Colon (tissue), 2 donors: ENCODE results near the gene DEGS1.

Experiments used
- FAIRE-seq: peaks from 2 replicates; lab custom pipeline; 2012; peaks lifted over from hg19 to GRCh38; lab: Jason Lieb, UNC
- donor health status: control.
- donor health status: control.

Gene DEGS1

DNA sequence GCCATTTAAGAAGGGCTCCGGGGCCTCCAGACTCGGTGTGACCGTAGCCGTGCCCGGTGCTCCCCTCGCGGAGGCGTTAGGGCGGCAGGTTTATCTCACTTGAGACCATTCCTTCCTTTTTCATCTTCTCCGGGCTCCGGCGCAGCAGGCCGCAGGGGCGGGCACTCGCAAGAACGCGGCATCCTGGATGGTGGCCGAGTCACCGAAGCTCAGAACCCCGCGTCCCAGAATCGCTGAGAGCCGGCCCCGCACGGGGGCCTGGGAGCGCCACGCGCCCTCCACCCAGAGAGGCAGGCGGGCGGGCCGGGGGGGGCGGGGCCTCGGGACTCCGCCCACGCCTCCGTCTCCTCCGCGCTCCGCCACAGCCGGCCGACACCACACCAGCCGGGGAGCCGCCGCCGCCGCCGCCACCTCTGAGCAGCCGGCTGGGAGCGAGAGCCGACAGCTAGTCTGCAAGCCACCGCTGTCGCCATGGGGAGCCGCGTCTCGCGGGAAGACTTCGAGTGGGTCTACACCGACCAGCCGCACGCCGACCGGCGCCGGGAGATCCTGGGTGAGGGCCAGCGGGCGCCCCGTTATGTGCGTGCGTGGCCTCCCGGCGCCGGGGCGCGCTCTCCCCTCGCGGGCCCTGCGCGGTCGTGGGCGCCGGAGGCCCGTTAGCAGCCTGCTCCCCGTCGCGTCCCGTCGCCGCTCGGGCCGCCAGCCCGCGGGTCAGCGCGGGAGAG, at the start of gene DEGS1:
Gene DEGS1, plus strand, starts transcription at position 375 of the 725 bp plus-strand sequence. Its CDS starts 97 bp downstream, at position 472.
- FAIRE-seq, result no peak

DNA sequence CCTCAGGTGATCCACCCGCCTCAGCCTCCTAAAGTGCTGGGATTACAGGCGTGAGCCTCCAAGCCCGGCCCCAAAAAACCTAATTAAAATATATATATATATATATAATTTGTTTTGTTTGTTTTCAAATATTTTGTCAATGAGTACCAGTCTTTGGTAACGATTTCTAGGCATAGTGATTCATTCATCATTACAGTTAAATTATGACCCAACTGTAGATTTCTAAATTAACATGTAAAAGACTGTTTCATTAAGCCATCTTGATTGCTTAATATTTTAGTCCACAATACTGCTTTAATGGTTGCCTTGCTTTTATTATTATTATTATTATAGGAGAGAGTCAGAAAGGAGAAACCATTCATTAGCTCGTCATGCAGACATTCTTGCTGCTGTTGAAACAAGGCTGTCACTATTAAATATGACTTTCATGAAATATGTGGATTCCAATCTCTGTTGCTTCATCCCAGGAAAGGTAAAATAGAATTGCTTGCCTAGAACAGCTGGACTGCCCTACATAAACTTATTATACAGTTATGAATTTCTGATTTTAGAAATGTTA, 49.2 kb upstream of the DEGS1 start:
- FAIRE-seq, result no peak

DNA sequence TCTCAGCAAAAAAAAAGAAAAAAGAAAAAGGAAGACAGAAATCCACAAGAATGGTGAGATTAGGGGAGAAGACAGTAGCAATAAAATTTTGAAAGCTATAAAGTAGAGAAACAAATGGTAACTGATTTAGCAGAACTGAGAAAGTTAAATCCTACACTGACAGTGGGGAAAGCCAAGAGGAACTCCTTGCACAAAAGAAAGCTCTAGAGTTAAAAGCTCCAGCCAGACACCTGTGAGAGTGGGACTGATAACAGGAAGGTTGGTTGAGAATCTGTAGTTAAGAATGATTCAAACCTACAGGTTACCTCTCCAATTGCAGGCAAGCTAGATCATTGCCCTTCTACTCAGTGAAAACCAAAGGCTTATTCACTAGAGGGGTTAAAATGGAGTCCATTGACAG, 45.5 kb upstream of the DEGS1 start:
- FAIRE-seq, result no peak

DNA sequence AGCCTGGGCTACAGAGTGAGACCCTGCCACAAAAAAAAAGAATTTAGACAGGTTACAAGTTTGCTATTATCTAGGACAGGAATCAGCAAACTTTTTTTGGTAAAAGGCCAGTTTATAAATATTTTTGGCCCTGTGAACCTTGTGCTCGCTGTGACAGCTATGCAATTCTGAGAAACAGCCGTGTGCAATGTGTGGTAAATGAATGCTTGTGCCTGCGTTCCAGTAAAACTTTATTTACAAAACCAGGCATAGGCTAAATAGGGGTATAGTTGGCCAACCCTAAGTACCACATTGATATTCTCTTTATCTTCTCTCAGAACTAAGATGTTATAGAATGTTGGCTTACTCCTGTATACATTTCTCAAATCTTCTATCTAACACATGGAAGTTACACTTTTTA, 44.8 kb upstream of the DEGS1 start:
- no peak for FAIRE-seq

DNA sequence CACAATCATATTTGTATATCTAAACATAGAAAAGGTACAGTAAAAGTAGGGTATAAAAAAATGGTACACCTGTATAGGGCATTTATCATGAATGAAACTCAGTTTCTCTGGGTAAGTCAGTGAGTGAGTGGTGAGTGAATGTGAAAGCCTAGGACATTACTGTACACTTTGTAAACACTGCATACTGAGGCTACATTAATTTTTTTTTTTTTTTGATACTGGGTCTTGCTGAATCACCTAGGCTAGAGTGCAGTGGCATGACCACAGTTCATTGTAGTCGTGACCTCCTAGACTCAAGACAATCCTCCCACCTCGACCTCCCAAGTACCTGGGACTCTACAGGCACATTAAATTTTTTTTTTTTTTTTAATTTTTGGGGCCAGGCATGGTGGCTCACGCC, 41.3 kb upstream of the DEGS1 start:
- FAIRE-seq, result no peak

DNA sequence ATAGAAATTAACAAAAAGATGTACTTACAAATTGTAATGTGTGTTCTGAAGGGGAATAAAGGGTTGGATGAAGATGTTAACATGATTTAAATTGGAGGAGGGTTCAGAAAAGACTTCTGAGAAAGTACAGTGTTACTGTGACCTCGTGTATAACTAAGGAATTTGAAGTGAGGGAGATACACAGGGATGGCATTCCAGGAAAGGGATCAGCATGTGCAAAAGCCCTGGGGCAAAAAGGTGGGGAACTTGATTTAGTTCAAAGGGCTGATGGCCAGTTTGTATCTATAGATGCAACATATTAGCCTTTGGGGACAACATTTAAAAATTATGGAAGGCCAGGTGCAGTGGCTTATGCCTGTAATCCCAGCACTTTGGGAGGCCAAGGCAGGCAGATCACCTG, 33.3 kb upstream of the DEGS1 start:
- FAIRE-seq, result no peak

DNA sequence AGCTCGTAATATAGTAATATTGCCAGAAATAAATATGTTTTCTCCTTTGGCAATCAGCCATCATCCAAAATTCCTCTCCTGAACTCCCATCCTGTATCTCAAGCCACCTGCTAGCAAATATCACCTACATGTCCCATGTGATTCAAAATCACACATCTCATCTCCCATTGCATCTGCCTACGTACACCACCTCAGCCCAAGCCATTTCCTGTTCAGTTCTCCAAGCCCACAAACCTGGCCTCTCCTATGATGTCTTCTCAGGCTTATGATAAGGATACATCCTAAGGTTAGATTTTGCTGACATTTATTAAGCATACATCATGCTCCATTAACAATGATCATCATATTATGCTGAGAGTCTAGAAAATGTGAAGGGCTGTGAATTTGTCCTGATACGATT, 31.9 kb upstream of the DEGS1 start:
- FAIRE-seq, result no peak

DNA sequence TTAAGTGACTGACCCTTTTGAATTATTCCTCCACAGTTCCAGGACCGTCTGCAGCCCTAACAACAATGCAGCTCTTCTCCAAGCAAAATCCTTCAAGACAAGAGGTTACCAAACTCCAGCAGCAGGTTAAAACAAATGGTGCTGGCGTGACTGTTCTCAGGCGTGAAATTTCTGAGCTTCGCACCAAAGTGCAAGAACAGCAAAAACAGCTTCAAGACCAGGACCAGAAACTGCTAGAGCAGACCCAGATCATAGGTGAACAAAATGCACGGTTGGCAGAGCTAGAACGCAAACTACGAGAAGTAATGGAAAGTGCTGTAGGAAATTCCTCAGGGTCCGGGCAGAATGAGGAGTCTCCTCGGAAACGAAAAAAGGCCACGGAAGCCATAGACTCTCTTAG, 25.7 kb upstream of the DEGS1 start:
- no peak for FAIRE-seq

DNA sequence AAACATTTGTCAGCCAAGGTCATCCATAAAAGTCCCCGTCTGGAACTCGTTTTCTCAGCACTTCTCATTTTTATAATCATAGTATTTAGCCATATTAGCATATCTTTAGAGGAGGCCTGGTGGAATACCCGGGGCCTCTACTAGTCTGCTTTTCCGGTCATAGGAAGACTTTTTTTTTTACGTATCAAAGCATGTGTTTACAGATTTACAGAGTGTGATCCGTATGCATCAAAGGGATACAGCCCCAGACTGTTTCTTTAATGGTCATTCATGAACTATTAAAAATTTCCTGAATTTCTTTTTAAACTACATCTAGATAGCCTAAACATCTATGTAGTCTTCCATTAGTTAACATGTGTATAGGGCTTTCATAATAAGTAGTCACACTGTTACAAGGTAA, 23.5 kb upstream of the DEGS1 start:
- FAIRE-seq, result no peak

DNA sequence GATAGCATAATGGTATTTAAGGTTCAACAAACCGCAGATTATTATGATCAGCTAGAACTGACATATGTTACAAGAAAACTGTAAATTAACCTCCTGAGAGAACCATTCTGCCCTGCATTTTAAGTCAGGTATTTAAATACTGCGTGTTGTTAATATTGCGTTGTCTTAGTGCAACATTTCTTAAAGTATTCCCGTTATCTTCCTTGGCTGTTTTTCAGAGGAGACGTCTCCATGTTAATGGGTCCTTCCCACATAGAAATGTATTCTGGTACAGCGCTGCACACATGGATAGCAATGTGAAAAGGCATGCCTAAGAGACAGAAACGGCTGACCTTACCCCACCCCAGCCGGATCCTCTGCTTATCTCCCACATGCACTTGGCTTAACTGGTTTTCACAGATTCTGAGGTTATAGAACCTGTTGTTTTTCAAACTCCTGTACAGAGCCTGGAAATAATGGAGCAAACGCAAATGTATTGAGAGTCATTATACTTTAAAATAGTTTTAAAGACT, 22.8 kb upstream of the DEGS1 start:
- no peak for FAIRE-seq

DNA sequence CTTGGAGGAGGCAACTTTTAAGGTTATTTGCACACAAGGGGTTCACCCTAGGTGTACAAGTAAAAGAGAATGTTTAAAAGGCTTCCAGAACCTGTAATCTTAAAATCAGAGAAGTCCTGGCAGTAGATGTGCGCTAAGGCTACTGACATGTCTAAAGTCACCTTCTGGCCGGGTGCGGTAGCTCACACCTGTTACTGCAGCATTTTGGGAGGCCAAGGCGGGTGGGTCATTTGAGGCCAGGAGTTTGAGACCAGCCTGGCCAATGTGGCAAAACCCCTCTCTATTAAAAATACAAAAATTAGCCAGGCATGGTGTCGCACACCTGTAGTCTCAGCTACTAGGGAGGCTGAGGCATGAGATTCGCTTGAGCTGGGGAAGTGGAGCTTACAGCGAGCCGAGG, 20.3 kb upstream of the DEGS1 start:
- FAIRE-seq, result no peak

DNA sequence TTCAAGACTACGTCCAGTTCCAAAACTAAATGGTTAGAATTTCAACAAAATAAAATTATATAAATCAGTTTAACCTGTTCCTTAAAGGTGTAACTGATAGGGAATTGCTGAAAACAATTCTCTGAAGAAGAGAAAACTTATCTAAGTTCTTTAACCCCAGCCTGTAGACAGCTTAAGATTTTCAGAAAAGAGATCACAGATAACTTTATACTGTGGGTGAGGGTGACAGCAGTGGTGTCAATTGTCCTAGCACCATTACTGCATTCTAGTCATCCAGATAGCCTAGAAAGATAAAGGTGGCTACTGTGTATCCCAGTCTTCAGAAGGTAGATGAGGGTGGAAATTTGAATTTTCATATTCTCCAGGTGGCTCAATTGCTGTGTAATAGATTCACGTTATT, 19.7 kb upstream of the DEGS1 start:
- FAIRE-seq, result no peak

DNA sequence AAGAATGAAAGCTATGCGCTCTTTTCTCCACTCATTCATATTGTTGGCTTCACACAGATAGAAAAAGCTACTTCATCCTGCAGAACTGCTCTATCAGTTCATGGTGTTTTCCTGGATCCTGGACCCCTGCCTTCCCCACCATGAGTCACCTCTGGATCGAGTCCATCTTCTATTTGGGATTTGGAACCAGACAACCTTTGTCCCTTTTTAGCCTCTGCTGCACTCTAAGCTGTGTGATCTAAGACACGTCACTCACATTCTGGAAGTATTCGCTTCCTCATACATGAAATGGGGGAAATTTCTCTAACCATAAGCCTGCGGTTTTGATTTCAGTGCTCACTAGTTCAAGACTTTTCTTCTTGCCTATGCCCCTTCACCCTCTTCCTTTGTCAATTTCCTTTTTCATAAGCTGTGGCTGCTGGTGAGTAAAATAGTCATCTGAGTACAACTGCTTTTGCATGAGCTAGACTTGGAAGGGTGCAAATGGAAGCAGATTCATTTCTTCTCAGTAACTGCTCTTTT, 14.1 kb upstream of the DEGS1 start:
- no peak for FAIRE-seq

DNA sequence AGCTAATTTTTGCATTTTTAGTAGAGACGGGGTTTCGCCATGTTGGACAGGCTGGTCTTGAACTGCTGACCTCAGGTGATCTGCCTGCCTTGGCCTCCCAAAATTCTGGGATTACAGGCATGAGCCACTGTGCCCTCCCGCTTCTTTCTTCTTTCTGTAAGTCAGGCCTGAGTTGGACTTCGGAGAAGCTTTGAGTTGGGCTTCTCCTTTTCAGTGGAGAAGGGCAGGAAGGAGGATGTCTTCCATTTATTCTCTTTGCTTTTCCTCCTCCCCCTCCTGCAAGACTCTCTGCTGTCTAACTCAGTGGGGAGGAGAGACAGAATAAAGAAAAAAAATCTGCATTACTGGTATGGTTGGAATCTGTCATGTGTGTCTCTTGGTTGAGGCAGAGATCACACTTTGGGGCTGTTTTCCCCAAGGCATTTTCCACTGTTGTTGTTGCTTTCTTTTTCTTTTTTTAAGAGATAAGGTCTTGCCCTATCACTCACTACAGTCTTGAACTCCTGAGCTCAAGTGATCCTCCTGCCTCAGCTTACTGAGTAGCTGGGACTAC, 13.2 kb upstream of the DEGS1 start:
- no peak for FAIRE-seq

DNA sequence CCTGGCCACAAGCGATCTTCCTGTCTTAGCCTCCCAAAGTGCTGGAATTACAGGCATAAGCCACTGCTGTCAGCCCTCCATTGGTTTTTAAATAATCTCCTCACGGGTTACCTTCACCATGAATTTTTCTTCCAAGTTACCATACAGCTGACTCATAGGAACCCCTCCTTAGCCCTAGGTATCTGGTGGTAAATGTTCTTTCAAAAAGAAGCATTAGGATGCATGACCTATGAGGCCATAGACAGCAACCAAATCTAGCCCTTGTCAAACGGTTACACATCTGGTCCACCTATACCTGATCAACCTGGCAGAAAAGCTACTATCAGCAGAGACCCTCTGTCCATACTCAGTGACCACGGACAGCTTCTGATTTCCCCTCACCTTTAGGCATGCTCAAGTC, 12.7 kb upstream of the DEGS1 start:
- FAIRE-seq, result no peak

DNA sequence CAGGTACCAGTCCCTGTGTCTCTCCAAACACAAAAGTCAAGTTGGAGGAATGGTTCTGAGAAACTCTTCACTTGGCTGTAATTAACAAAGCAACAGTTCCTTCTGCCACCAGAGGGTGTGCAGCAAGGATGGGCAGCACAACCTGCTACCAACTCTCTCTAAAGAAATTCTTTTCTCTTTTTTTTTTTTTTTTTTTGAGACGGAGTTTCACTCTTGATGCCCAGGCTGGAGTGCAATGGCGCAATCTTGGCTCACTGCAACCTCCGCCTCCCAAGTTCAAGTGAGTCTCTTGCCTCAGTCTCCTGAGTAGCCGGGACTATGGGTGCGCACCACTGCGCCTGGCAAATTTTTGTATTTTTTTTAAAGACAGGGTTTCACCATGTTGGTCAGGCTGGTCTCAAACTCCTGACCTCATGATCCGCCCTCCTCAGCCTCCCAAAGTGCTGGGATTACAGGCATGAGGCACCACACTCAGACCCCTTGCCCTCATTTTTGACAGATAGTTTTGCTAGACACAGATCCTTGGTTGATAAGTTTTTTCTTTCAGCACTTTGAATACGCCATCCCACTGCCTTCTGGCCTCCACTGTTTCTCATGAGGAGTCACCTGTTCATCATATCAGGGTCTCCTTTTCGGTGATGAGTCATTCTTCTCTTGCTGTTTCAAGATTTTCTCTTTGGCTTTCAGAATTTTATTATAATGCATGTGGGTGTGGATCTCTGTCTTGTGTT, 12.1 kb upstream of the DEGS1 start:
- no peak for FAIRE-seq

DNA sequence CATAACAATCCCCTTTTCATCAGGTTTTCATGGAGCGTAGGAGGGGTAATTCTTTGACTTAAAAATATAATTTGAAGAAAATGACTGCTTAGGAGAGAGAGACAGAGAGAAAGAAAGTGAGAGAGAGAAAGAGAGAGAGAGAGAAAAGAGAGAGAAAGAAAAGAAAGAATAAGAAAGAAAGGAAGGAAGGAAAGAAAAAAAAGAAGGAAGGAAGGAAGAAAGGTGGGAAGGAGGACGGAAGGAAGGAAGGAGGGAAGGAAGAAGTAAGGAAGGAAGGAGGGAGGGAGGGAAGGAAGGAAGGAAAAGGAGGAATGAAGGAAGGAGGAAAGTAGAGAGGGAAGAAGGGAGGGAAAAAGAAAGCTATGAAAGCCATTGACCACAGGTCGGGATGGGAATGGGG, 10.8 kb upstream of the DEGS1 start:
- FAIRE-seq, result no peak

DNA sequence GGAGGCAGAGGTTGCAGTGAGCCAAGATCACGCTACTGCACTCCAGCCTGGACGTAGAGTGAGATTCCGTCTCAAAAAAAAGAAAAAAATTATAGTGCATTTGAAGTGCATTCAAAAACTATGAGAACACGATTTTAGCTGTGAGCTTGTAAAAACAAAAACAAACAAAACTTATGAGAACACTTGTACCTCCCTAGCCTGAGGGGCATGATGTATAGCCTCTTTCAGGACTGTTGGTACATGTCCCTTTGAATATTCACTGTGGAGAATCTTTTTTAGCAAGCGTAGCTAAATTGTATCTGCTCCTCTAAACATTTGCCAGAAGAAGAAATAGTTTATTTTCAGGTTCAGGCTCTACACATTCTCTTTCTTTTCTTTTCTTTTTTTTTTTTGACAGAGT, 9.5 kb upstream of the DEGS1 start:
- no peak for FAIRE-seq

DNA sequence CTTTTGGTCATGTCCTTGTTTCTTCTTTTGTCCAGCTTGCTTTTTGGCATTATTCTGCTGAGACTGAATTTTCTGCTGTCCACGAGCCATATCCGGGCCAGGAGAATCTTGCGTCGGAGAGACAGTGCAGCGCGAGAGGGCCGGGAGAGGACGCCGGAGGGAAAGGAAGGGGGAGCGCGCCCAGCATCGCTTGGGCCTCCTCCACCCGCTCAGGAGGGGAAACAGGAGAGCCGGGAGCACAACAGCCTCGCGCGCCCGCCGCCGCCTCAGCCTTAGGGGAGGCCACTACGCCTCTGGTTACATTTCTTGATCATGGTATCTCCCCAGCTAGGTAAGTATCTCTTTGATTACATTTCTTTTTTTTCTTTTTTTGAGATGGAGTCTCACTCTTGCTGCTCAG, 7.4 kb upstream of the DEGS1 start:
- no peak for FAIRE-seq

DNA sequence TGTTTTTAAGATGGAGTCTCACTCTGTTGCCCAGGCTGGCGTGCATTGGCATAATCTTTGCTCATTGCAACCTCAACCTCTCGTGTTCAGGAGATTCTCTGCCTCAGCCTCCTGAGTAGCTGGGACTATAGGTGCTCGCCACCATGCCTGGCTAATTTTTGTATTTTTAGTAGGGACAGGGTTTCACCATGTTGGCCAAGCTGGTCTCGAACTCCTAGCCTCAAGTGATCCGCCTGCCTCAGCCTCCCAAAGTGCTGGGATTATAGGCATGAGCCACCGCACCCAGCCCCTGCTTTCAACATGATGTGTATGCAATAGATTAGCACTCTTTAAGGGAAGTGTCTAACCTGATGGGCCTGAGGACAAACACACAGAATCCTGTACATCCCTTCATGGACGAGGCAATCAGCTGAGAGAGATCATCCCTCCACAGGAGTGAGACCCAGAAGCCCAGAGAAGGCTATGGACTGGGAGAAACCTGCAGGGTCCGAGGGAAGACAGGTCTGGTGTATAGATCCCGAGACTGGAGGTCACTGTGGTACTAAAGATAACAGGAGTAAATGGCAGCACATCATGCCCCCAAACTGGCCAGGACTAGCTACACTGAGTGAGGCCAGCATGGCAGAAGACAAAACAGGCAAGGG, 5.6 kb upstream of the DEGS1 start:
- FAIRE-seq, result no peak

DNA sequence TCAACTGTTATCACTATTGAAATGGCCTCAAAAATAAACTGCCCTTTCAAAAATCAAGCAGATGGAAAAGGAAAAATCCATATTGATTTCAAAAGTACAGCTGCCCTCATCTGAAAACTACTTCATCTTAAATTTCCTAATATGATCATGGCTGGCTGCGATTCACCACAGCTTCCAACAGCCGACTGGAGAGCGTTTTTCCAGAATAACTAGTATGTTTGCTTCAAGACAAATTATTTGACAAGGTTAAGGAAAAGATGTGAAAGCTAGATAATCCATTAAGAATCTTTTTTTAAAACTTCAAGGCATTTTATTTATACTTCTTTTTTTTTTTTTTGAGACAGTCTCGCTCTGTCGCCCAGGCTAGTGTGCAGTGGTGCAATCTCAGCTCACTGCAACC, 4.1 kb upstream of the DEGS1 start:
- FAIRE-seq, result no peak

DNA sequence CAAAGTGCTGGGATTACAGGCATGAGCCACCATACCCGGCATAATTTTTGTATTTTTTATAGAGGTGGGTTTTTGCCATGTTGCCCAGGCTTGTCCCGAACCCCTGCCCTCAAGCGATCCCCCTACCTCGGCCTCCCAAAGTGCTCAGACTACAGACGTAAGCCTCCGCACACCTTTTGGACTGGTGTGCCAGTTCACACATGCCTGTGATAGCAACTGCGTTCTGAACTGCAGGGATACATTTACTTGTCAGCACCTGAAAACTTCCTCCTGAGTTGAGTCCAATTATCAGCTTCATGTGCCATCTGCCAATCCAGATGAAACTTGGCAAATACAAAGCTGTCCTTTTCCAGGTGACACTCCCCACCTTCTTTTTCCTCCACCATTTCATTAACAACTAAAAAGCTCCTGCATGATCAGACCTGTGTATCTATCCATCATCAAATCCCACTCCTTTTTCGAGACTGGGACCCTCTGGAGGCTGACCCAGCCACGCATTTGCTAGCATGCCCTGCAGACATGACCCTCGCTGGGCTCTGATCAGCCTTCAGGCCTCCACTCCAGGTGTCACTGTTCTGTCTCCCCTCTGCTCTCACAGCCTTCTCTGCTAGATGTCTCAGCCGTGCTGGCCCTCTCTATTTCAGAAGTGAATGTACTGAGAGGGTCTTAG, 2.1 kb upstream of the DEGS1 start:
- no peak for FAIRE-seq
